Measurements from ENCODE around the gene TSEN2.

The TSEN2 gene

DNA sequence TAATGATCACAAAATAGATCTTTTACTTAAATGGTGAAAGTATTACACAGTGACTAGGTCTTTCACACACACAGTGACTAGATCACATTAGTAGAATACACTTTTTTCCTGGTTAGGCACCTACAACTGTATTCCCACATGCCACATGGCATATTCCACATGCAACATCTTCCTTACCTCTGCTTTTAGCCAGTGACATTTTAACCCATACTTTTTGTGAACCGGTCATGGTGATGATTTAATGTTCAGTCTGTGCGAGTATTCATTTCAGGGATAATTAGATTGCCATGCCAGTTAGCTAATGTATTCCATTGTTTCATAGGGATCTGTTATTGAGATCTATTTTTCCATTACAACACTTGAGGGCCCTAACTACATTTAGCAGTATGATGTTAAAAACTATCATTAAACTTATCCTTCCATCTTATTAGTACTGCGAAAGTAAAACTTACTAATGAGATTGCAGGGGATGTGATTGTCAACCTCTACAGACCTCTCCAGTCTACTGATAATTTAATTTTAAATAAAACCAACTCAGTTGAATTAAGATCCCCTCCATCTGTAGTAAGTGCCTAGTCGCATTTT, 28.3 kb downstream of the TSEN2 start:
- no peak for DNase-seq
- Histone ChIP-seq H3K27ac (ENCODE audit: insufficient read depth, low read length, poor library complexity, severe bottlenecking) (no peak overlapping the region), H3K4me3 (ENCODE audit: insufficient read depth, low read depth, low read length, poor library complexity, severe bottlenecking) (no peak overlapping the region), H3K9me3 (ENCODE audit: control insufficient read depth, low read length) (no peaks in the 10 kb centered on the region), H3K36me3 (ENCODE audit: control insufficient read depth, insufficient read depth, low read length) (no peaks in the 10 kb centered on the region), H3K4me1 (ENCODE audit: control insufficient read depth, insufficient read depth, low read length, poor library complexity, severe bottlenecking) (no peaks in the 10 kb centered on the region), H3K27me3 (replicated peaks; ENCODE audit: control insufficient read depth, insufficient read depth, low read length, poor library complexity, severe bottlenecking) (no peaks in the 10 kb centered on the region)

DNA sequence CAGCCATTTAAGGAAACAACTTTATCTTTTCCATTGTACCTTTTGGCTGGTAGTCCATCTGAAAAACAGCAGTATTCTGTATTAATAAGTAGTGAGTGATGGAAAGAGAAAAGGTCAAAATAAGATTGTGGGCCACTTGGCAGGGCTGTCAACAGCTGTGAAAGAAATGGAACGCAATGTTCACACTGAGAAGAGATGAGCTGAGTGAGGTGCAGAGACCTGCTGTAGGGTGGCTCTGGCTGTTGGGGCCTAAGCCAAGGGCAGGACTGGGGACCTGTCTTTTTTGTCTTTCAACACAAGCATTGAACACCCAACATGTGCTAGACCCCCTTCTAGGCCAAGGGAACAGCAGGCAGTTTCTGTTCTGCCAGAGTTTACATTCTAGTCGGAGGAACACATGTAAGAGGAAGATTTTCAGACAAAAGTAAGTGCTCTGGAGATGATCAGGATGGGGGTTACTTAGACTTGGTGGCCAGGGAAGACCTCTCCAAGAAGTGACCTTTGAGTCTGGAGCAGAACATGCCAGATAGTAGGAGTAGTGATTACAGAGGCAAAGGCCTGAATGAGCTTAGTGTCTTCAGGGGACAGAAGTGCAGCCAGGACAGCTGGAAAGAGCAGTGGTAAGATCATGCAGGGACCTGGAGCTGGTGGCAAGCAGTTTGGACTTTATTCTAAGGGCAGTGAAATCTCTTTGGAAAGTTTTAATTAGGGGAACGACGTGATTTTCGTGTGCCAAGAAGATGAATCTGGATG, 29.6 kb downstream of the TSEN2 start:
- no peak overlapping the region for H3K27ac ChIP-seq (ENCODE audit: insufficient read depth, low read length, poor library complexity, severe bottlenecking)
- no peaks in the 10 kb centered on the region for H3K27me3 ChIP-seq (replicated peaks; ENCODE audit: control insufficient read depth, insufficient read depth, low read length, poor library complexity, severe bottlenecking)
- H3K36me3 ChIP-seq (ENCODE audit: control insufficient read depth, insufficient read depth, low read length), result no peaks in the 10 kb centered on the region
- no peak overlapping the region for H3K4me3 ChIP-seq (ENCODE audit: insufficient read depth, low read depth, low read length, poor library complexity, severe bottlenecking)
- no peaks in the 10 kb centered on the region for H3K9me3 ChIP-seq (ENCODE audit: control insufficient read depth, low read length)
- DNase-seq, result no peak
- H3K4me1 ChIP-seq (ENCODE audit: control insufficient read depth, insufficient read depth, low read length, poor library complexity, severe bottlenecking), result no peaks in the 10 kb centered on the region

DNA sequence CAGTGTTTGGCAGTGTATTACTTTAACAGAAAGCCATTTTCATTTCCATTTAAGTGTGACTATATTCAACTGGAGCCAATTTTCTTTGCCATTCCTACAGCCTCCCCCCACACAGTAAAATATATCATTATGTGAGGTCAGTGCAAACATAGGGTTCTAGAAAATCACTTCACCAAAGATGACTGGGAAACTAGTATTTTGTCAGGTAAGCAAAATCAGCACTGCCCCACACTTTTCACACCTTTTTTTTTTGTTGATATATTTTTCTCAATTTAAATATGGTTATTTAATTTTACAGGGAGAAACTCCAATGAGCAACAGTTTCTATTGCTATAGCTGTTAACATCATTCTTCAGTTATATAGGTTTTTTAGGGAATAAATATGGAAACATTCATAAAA, 31.4 kb downstream of the TSEN2 start:
- H3K9me3 ChIP-seq (ENCODE audit: control insufficient read depth, low read length), result no peaks in the 10 kb centered on the region
- no peak for DNase-seq
- no peaks in the 10 kb centered on the region for H3K4me1 ChIP-seq (ENCODE audit: control insufficient read depth, insufficient read depth, low read length, poor library complexity, severe bottlenecking)
- H3K27me3 ChIP-seq (replicated peaks; ENCODE audit: control insufficient read depth, insufficient read depth, low read length, poor library complexity, severe bottlenecking), result no peaks in the 10 kb centered on the region
- no peak overlapping the region for H3K27ac ChIP-seq (ENCODE audit: insufficient read depth, low read length, poor library complexity, severe bottlenecking)
- H3K36me3 ChIP-seq (ENCODE audit: control insufficient read depth, insufficient read depth, low read length), result no peaks in the 10 kb centered on the region
- no peak overlapping the region for H3K4me3 ChIP-seq (ENCODE audit: insufficient read depth, low read depth, low read length, poor library complexity, severe bottlenecking)

DNA sequence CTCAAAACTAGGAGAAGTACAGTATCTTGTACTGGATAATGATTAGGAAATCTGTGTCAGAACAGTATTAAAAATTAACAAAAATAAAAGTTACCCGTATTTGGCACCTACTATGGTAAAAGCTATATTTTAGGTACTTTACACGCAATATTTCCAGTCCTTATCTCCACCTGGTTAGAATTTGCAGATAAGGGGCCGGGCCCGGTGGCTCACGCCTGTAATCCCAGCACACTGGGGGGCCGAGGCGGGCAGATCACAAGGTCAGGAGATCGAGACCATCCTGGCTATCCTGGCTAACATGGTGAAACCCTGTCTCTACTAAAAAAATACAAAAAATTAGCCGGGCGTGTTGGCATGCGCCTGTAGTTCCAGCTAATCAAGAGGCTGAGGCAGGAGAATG, 32.6 kb downstream of the TSEN2 start:
- Histone ChIP-seq H3K4me1 (ENCODE audit: control insufficient read depth, insufficient read depth, low read length, poor library complexity, severe bottlenecking) (no peaks in the 10 kb centered on the region), H3K4me3 (ENCODE audit: insufficient read depth, low read depth, low read length, poor library complexity, severe bottlenecking) (no peak overlapping the region), H3K36me3 (ENCODE audit: control insufficient read depth, insufficient read depth, low read length) (no peaks in the 10 kb centered on the region), H3K9me3 (ENCODE audit: control insufficient read depth, low read length) (no peaks in the 10 kb centered on the region), H3K27ac (ENCODE audit: insufficient read depth, low read length, poor library complexity, severe bottlenecking) (no peak overlapping the region), H3K27me3 (replicated peaks; ENCODE audit: control insufficient read depth, insufficient read depth, low read length, poor library complexity, severe bottlenecking) (no peaks in the 10 kb centered on the region)
- DNase-seq, result no peak

DNA sequence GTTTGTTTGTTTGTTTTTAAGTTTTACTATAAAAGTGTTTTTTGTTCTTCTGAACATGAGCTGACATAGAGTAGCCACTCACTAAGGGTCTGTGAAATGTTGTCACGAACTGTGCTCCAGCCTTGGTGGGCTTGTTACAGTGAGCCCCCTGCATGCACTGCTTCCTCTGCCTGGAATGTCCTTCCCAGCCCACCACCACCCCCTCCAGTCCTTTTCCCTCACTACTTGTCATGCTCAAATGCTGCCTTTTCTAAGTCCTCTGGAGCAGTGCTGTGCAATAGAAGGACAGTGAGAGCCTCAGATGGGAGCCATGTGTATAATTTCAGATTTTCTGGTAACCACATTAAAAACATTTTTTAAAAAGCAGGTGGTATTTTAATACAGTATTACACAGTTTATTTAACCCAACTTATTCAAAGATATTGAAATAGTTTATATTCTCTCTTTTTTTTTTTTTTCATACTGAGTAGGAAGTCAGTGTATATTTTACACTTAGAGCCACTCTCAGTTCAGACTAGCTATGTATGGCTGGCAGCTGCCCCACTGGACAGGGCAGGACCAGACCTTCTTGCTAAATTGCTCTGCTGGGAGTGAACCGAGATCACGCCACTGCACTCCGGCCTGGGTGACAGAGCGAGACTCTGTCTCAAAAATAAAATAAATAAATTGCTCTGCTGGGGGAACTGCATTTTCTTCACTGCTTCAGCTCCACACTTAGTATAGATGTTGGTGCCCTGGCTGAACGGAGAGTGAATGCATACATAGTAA, 34.2 kb downstream of the TSEN2 start:
- H3K27ac ChIP-seq (ENCODE audit: insufficient read depth, low read length, poor library complexity, severe bottlenecking), result no peak overlapping the region
- H3K27me3 ChIP-seq (replicated peaks; ENCODE audit: control insufficient read depth, insufficient read depth, low read length, poor library complexity, severe bottlenecking), result no peaks in the 10 kb centered on the region
- H3K36me3 ChIP-seq (ENCODE audit: control insufficient read depth, insufficient read depth, low read length), result peaks cover 7% of the 10 kb centered on the region
- H3K9me3 ChIP-seq (ENCODE audit: control insufficient read depth, low read length), result no peaks in the 10 kb centered on the region
- no peak for DNase-seq
- no peak overlapping the region for H3K4me3 ChIP-seq (ENCODE audit: insufficient read depth, low read depth, low read length, poor library complexity, severe bottlenecking)
- H3K4me1 ChIP-seq (ENCODE audit: control insufficient read depth, insufficient read depth, low read length, poor library complexity, severe bottlenecking), result no peaks in the 10 kb centered on the region

DNA sequence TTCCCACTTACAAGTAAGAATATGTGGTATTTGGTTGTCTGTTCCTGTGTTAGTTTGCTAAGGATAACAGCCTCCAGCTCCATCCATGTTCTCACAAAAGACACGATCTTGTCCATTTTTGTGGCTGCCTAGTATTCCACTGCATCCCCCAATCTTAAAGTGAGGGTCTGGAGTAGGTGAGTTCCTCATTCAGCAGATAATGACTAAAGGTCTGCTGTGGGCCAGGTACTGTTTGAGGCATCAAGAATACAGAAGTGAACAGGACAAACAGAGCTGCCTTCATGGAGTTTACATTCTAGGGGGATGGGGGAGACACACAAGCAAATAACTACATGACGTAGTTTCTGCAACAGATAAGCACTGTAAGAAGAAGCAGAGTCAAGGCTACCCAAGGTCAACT, 36.7 kb downstream of the TSEN2 start:
- DNase-seq, result no peak
- no peak overlapping the region for H3K4me3 ChIP-seq (ENCODE audit: insufficient read depth, low read depth, low read length, poor library complexity, severe bottlenecking)
- H3K27me3 ChIP-seq (replicated peaks; ENCODE audit: control insufficient read depth, insufficient read depth, low read length, poor library complexity, severe bottlenecking), result no peaks in the 10 kb centered on the region
- H3K36me3 ChIP-seq (ENCODE audit: control insufficient read depth, insufficient read depth, low read length), result peaks cover 10% of the 10 kb centered on the region
- H3K4me1 ChIP-seq (ENCODE audit: control insufficient read depth, insufficient read depth, low read length, poor library complexity, severe bottlenecking), result no peaks in the 10 kb centered on the region
- H3K27ac ChIP-seq (ENCODE audit: insufficient read depth, low read length, poor library complexity, severe bottlenecking), result no peak overlapping the region
- no peaks in the 10 kb centered on the region for H3K9me3 ChIP-seq (ENCODE audit: control insufficient read depth, low read length)

DNA sequence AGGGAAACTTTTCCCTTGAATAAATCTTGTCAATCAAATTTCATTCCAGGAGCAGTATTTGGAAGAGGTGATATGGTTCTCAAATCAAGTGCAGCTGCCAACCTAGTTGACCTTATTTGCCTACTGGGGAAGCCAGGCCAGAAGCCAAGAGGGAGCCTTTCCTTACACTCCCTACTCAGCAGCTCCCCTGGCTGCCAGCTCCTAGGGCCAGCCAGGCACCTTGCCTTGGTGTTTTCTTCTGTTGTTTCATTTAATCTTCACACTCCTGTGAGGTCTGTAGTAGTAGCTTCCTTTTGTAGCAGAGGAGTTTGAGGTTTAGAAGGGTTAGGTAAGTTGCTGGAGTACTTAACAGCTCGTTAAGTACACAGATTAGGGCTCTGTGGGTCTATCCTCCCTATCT, 38.4 kb downstream of the TSEN2 start:
- H3K9me3 ChIP-seq (ENCODE audit: control insufficient read depth, low read length), result no peaks in the 10 kb centered on the region
- no peak overlapping the region for H3K4me3 ChIP-seq (ENCODE audit: insufficient read depth, low read depth, low read length, poor library complexity, severe bottlenecking)
- no peaks in the 10 kb centered on the region for H3K27me3 ChIP-seq (replicated peaks; ENCODE audit: control insufficient read depth, insufficient read depth, low read length, poor library complexity, severe bottlenecking)
- no peak for DNase-seq
- H3K36me3 ChIP-seq (ENCODE audit: control insufficient read depth, insufficient read depth, low read length), result peaks cover 12% of the 10 kb centered on the region
- H3K27ac ChIP-seq (ENCODE audit: insufficient read depth, low read length, poor library complexity, severe bottlenecking), result no peak overlapping the region
- no peaks in the 10 kb centered on the region for H3K4me1 ChIP-seq (ENCODE audit: control insufficient read depth, insufficient read depth, low read length, poor library complexity, severe bottlenecking)

DNA sequence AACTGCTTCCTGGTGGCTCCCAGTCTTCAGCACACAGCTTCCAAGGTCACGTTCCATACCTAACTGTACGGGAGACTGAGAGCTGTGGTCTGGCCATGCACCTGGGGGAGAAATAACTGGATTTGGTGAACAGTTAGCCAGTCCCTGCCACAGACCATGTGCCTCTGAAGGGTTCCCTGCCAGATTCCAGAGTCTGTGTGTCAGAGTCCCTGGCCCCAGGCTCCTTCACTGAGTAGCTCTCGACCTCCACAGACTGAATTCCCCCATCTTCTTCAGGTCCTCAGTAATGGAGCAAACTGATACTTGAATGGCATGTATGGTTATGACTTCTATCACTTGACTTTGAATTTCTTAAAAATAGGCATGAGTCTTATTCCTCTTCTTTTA, 43.5 kb downstream of the TSEN2 start:
- Histone ChIP-seq H3K4me3 (ENCODE audit: insufficient read depth, low read depth, low read length, poor library complexity, severe bottlenecking) (no peak overlapping the region), H3K36me3 (ENCODE audit: control insufficient read depth, insufficient read depth, low read length) (peaks cover 26% of the 10 kb centered on the region), H3K27ac (ENCODE audit: insufficient read depth, low read length, poor library complexity, severe bottlenecking) (no peak overlapping the region), H3K9me3 (ENCODE audit: control insufficient read depth, low read length) (no peaks in the 10 kb centered on the region), H3K27me3 (replicated peaks; ENCODE audit: control insufficient read depth, insufficient read depth, low read length, poor library complexity, severe bottlenecking) (no peaks in the 10 kb centered on the region), H3K4me1 (ENCODE audit: control insufficient read depth, insufficient read depth, low read length, poor library complexity, severe bottlenecking) (no peaks in the 10 kb centered on the region)
- no peak for DNase-seq

DNA sequence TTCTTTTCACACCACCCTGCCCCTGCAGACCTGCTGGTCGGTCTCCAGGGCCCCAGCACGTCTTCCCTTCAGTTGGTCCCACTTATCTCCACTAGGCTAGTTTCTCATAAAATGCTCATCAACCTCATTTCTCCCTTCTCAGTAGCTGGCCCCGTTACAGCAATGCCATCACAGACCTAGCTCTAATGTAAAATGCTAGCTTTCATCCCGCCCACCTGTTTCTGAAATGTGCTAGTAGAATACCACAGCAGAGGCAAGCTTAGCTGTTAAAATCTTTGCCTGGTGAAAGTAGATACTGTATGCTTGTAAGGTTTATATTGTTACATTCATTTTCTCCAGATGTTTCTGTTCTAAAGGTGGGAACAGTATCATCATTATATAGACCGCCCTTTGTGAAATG, 47.9 kb downstream of the TSEN2 start:
- no peak overlapping the region for H3K4me3 ChIP-seq (ENCODE audit: insufficient read depth, low read depth, low read length, poor library complexity, severe bottlenecking)
- H3K27ac ChIP-seq (ENCODE audit: insufficient read depth, low read length, poor library complexity, severe bottlenecking), result no peak overlapping the region
- peaks cover 21% of the 10 kb centered on the region for H3K36me3 ChIP-seq (ENCODE audit: control insufficient read depth, insufficient read depth, low read length)
- no peaks in the 10 kb centered on the region for H3K27me3 ChIP-seq (replicated peaks; ENCODE audit: control insufficient read depth, insufficient read depth, low read length, poor library complexity, severe bottlenecking)
- H3K4me1 ChIP-seq (ENCODE audit: control insufficient read depth, insufficient read depth, low read length, poor library complexity, severe bottlenecking), result no peaks in the 10 kb centered on the region
- DNase-seq, result no peak
- no peaks in the 10 kb centered on the region for H3K9me3 ChIP-seq (ENCODE audit: control insufficient read depth, low read length)

DNA sequence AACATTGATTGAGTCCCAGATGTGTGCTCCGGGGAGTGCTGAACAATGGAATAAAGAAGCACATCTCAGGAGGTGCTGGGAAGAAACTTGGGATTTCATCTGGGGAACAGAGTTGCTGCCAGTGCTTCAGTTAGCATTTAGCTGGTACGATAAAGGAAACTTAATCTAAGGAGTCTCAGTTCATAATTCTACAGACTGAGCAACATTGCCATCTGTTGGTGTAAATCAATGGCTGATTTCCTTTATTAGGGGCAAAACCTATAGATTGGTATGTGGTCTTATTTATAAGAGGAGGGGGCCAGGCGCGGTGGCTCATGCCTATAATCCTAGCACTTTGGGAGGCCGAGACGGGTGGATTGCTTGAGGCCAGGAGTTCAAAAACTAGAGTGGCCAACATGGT, 52.1 kb downstream of the TSEN2 start:
- no peak overlapping the region for H3K27ac ChIP-seq (ENCODE audit: insufficient read depth, low read length, poor library complexity, severe bottlenecking)
- DNase-seq, result no peak
- peaks cover 9% of the 10 kb centered on the region for H3K36me3 ChIP-seq (ENCODE audit: control insufficient read depth, insufficient read depth, low read length)

More for the DNA sequence above, 52.1 kb downstream of the TSEN2 start:
- no peaks in the 10 kb centered on the region for H3K27me3 ChIP-seq (replicated peaks; ENCODE audit: control insufficient read depth, insufficient read depth, low read length, poor library complexity, severe bottlenecking)
- no peaks in the 10 kb centered on the region for H3K9me3 ChIP-seq (ENCODE audit: control insufficient read depth, low read length)
- H3K4me3 ChIP-seq (ENCODE audit: insufficient read depth, low read depth, low read length, poor library complexity, severe bottlenecking), result no peak overlapping the region
- no peaks in the 10 kb centered on the region for H3K4me1 ChIP-seq (ENCODE audit: control insufficient read depth, insufficient read depth, low read length, poor library complexity, severe bottlenecking)

All from effector memory CD4-positive, alpha-beta T cell (primary cell).